Neural progenitor cell (in vitro differentiated cells): Measurements from ENCODE around the gene NEDD4L.

ENCODE experiments used
- CTCF ChIP-seq: fragments of 200-600 bp; sonication (generic); IDR thresholded peaks from 2 replicates; pipeline ENCODE4 v1.5.1; 2017; ENCODE audit warnings: antibody characterized with exemption, mild to moderate bottlenecking
- EZH2 ChIP-seq: fragments of 200-600 bp; sonication (generic); IDR thresholded peaks from 2 replicates; pipeline ENCODE4 v1.6.1; 2017; ENCODE audit warnings: antibody characterized with exemption, mild to moderate bottlenecking, moderate library complexity
- EZH2phosphoT487 ChIP-seq: fragments of 200-600 bp; sonication (generic); IDR thresholded peaks from 2 replicates; pipeline ENCODE4 v1.6.1; 2017; ENCODE audit warnings: antibody characterized with exemption

GRCh38 chr18:58229162-58229561 is 185.1 kb downstream of the NEDD4L start:
- no peak for TF ChIP-seq EZH2phosphoT487
- TF ChIP-seq CTCF, result no peak
- TF ChIP-seq EZH2, result no peak
